CD14-positive monocyte (primary cell): Measurements from ENCODE around the gene ALKAL2. TPM values are rescaled to one million over a fixed set of nuclear protein-coding genes. Genes with fewer than 3 reads are reported as not detected.

Source experiments
- DNase-seq, 3 donors: peaks; one replicate each; pipeline ENCODE4 v3.0.0-alpha.2; 2011 to 2022
- H2AFZ ChIP-seq: 2 replicates; pipeline ENCODE4 v1.6.0; 2012; ENCODE audit warnings: mild to moderate bottlenecking, low read depth, low read length, inconsistent platforms; ENCODE audit not compliant: insufficient read depth, poor library complexity, severe bottlenecking
- H3K27ac ChIP-seq, 2 donors: 1 replicate in 1 of 2; 2 replicates in 1 of 2; pipeline ENCODE4 v1.5.1; 2012 to 2013; ENCODE audit warnings: low read length in 2 of 2, control low read depth in 1 of 2, inconsistent platforms in 1 of 2, low read depth in 1 of 2, mild to moderate bottlenecking in 1 of 2
- H3K27me3 ChIP-seq, 2 donors: one replicate each; pipeline versions ENCODE4 v1.6.0 to v1.6.1; 2011 to 2013; ENCODE audit warnings: low read length in 2 of 2; ENCODE audit not compliant: control insufficient read depth in 2 of 2, insufficient read depth in 2 of 2
- H3K36me3 ChIP-seq, 2 donors: replicated peaks in 1 of 2; 1 replicate in 1 of 2; 2 replicates in 1 of 2; pipeline versions ENCODE4 v1.5.1 to v1.6.1; 2012 to 2013; ENCODE audit warnings: low read length in 2 of 2, control low read depth in 1 of 2, inconsistent platforms in 1 of 2, mild to moderate bottlenecking in 1 of 2; ENCODE audit not compliant: insufficient read depth in 2 of 2, control insufficient read depth in 1 of 2
- H3K4me1 ChIP-seq, 2 donors: 1 replicate in 1 of 2; 2 replicates in 1 of 2; pipeline versions ENCODE4 v1.5.1 to v1.6.1; 2012 to 2013; ENCODE audit warnings: low read length in 2 of 2, control low read depth in 1 of 2, inconsistent platforms in 1 of 2, mild to moderate bottlenecking in 1 of 2, moderate library complexity in 1 of 2; ENCODE audit not compliant: insufficient read depth in 2 of 2, control insufficient read depth in 1 of 2
- H3K4me2 ChIP-seq: replicated peaks from 2 replicates; pipeline ENCODE3; 2012; ENCODE audit warnings: low read length, moderate library complexity, mild to moderate bottlenecking; ENCODE audit not compliant: poor library complexity, severe bottlenecking; ENCODE audit errors: extremely low read depth
- H3K4me3 ChIP-seq, 3 experiments: fragments of 200-600 bp in 1 of 3; sonication (generic) in 1 of 3; replicated peaks in 1 of 3; 1 replicate in 2 of 3; 2 replicates in 1 of 3; pipeline ENCODE4 v1.5.1; 2011 to 2013; ENCODE audit warnings: low read length in 3 of 3, mild to moderate bottlenecking in 3 of 3, control low read depth in 2 of 3, low read depth in 2 of 3, inconsistent platforms in 1 of 3, moderate library complexity in 1 of 3
- H3K79me2 ChIP-seq: 2 replicates; pipeline ENCODE4 v1.6.0; 2012; ENCODE audit warnings: mild to moderate bottlenecking, control low read depth, inconsistent platforms, low read length, moderate library complexity; ENCODE audit not compliant: insufficient read depth
- H3K9ac ChIP-seq: 2 replicates; pipeline ENCODE4 v1.6.0; 2017; ENCODE audit warnings: low read length, mild to moderate bottlenecking; ENCODE audit not compliant: insufficient read depth, poor library complexity, severe bottlenecking
- H3K9me3 ChIP-seq, 2 donors: replicated peaks in 1 of 2; 1 replicate in 1 of 2; 2 replicates in 1 of 2; pipeline versions ENCODE4 v1.5.1 to v1.6.1; 2012 to 2013; ENCODE audit warnings: low read length in 2 of 2, control low read depth in 1 of 2; ENCODE audit not compliant: control insufficient read depth in 1 of 2, insufficient read depth in 1 of 2
- H4K20me1 ChIP-seq: 2 replicates; pipeline ENCODE4 v1.6.0; 2012; ENCODE audit warnings: mild to moderate bottlenecking, low read length, control low read depth, moderate library complexity; ENCODE audit not compliant: insufficient read depth
- H3K27ac Mint-ChIP-seq, 7 donors: one replicate each; pipeline ENCODE4 v1.8.0; 2020; ENCODE audit warnings: mild to moderate bottlenecking in 7 of 7, mixed read lengths in 7 of 7, moderate library complexity in 6 of 7, inconsistent platforms in 2 of 7
- H3K27me3 Mint-ChIP-seq, 3 donors: one replicate each; pipeline ENCODE4 v1.8.0; 2021 to 2022; ENCODE audit warnings: low read depth in 3 of 3, mild to moderate bottlenecking in 3 of 3, mixed read lengths in 3 of 3, moderate library complexity in 3 of 3, inconsistent platforms in 1 of 3
- H3K36me3 Mint-ChIP-seq, 2 donors: one replicate each; pipeline ENCODE4 v1.8.0; 2020; ENCODE audit warnings: mixed read lengths in 2 of 2, inconsistent platforms in 1 of 2, mild to moderate bottlenecking in 1 of 2
- H3K4me1 Mint-ChIP-seq: one replicate; pipeline ENCODE4 v1.8.0; 2020; ENCODE audit warnings: mild to moderate bottlenecking, mixed read lengths
- H3K4me3 Mint-ChIP-seq, 2 donors: one replicate each; pipeline ENCODE4 v1.8.0; 2020; ENCODE audit warnings: mild to moderate bottlenecking in 2 of 2, mixed read lengths in 2 of 2, moderate library complexity in 1 of 2
- H3K9me3 Mint-ChIP-seq, 7 donors: one replicate each; pipeline ENCODE4 v1.8.0; 2020 to 2022; ENCODE audit warnings: mixed read lengths in 7 of 7, mild to moderate bottlenecking in 6 of 7, moderate library complexity in 6 of 7, inconsistent platforms in 2 of 7
- WGBS: methylation state at CpG from one replicate; pipeline ENCODE4 v1.1.5; 2013; ENCODE audit warnings: missing lambda C conversion rate; ENCODE audit not compliant: insufficient coverage; 5-methylcytosine and 5-hydroxymethylcytosine counted together
- intact Hi-C, 2 donors: fragments of 100-400 bp; cut with micrococcal nuclease; formaldehyde crosslinking; loops; one replicate each; pipeline versions ENCODE4 v1.15.0 to v1.15.1; 2023
- polyA plus RNA-seq, 3 donors: library from polyadenylated mRNA; depleted of rRNA in 1 of 3; unstranded in 2 of 3; stranded (reverse) in 1 of 3; fragments of 300-500 nt in 2 of 3; fragments of >200 nt in 1 of 3; fragmentation: Illumina TruSeq in 2 of 3; gene quantifications; 1 replicate in 2 of 3; 2 replicates in 1 of 3; pipeline ENCODE4 v1.2.3, GENCODE V29; 2012 to 2021
- TF ChIP-seq, protein P1 (sequence below): fragments of 200-600 bp; IDR thresholded peaks from one replicate; pipeline ENCODE4 v1.8.0; 2022; ENCODE audit warnings: antibody characterized with exemption, mild to moderate bottlenecking

The ALKAL2 gene
- polyA plus RNA-seq, 3 donors, result not detected

- Histone ChIP-seq H3K9ac (no peak overlapping the region), H3K79me2 (no peaks in the 10 kb centered on the region), H2AFZ (no peak overlapping the region), H3K4me1 (peaks cover 0 to 13% of the 10 kb centered on the region in 2 donors), H4K20me1 (no peaks in the 10 kb centered on the region), H3K4me3 (no peak overlapping the region), H3K36me3 (peaks cover 16 to 18% of the 10 kb centered on the region in 2 donors), H3K27ac (no peak overlapping the region), H3K27me3 (peaks cover 34 to 46% of the 10 kb centered on the region in 2 donors), H3K9me3 (peaks cover 0 to 20% of the 10 kb centered on the region in 2 donors), H3K4me2 (no peak overlapping the region)
- H3K4me1 Mint-ChIP-seq, result peaks cover 8% of the 10 kb centered on the region
- peaks cover 0 to 5% (median 0%) of the 10 kb centered on the region in 7 donors for H3K9me3 Mint-ChIP-seq
- peaks cover 34 to 52% (median 34%) of the 10 kb centered on the region in 3 donors for H3K27me3 Mint-ChIP-seq
- WGBS, result no CpG with 5 or more reads among the region's 1 CpG
- DNase-seq, result no peak
- H3K27ac Mint-ChIP-seq, result no peak overlapping the region
- intact Hi-C loops, result loop anchor here in 1 of 2 donors (5.0 kb wide), 1 partner anchor 178 kb away; no protein-coding TSS in a partner anchor
- H3K36me3 Mint-ChIP-seq, result peaks cover 25 to 29% of the 10 kb centered on the region in 2 donors
- TF ChIP-seq, protein P1, sequence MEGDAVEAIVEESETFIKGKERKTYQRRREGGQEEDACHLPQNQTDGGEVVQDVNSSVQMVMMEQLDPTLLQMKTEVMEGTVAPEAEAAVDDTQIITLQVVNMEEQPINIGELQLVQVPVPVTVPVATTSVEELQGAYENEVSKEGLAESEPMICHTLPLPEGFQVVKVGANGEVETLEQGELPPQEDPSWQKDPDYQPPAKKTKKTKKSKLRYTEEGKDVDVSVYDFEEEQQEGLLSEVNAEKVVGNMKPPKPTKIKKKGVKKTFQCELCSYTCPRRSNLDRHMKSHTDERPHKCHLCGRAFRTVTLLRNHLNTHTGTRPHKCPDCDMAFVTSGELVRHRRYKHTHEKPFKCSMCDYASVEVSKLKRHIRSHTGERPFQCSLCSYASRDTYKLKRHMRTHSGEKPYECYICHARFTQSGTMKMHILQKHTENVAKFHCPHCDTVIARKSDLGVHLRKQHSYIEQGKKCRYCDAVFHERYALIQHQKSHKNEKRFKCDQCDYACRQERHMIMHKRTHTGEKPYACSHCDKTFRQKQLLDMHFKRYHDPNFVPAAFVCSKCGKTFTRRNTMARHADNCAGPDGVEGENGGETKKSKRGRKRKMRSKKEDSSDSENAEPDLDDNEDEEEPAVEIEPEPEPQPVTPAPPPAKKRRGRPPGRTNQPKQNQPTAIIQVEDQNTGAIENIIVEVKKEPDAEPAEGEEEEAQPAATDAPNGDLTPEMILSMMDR, result no peak
- peak overlapping the region in 1 of 2 donors; percentile 36 for H3K4me3 Mint-ChIP-seq
These were observed 2.4 kb downstream of the ALKAL2 start for GRCh38 chr2:285531-285930.

DNA sequence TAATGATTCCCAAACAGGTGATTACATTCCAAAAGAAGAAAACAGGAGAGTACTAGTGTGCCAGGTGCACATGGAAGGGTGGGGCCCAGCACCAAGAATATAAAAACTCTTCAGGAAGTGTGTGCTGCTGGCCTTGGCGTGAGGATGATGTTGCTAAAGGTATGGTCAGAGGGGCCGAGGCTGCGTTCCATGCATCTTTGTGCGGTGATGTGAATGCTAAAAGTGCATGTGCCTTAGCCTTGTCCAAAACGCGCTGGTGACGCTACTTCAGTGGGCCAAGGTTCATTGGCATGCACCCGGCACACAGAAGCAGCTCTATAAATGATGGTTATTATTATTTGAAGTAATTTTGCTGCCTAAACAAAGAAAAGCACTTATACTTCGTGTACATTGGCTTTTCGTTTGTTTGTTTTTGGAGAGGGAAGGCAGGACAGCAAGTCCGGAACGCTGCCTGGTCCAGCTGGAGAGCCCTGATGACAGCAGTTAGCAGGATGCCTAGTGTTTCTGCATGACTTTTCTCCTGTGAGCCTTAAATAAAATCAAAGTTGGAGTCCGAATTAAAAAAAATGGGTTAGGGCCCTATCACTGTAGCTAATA lies 2.9 kb downstream of the ALKAL2 start:
- peaks cover 0 to 4% (median 0%) of the 10 kb centered on the region in 7 donors for H3K9me3 Mint-ChIP-seq
- peaks cover 0 to 10% of the 10 kb centered on the region in 2 donors for H3K4me1 ChIP-seq
- H3K36me3 ChIP-seq, result peaks cover 21 to 24% of the 10 kb centered on the region in 2 donors
- peaks cover 6% of the 10 kb centered on the region for H3K4me1 Mint-ChIP-seq
- H3K79me2 ChIP-seq, result no peaks in the 10 kb centered on the region
- TF ChIP-seq, protein P1, result no peak
- H2AFZ ChIP-seq, result no peak overlapping the region
- intact Hi-C loops, result loop anchor here in 1 of 2 donors (5.0 kb wide), 1 partner anchor 178 kb away; no protein-coding TSS in a partner anchor
- peaks cover 29 to 40% of the 10 kb centered on the region in 2 donors for H3K27me3 ChIP-seq
- peaks cover 0 to 17% of the 10 kb centered on the region in 2 donors for H3K9me3 ChIP-seq
- H3K27ac Mint-ChIP-seq, result no peak overlapping the region
- H4K20me1 ChIP-seq, result no peaks in the 10 kb centered on the region
- H3K4me3 ChIP-seq, result no peak overlapping the region
- H3K27ac ChIP-seq, result no peak overlapping the region
- WGBS, result 93% methylated on average over 10 of the region's 13 CpGs
- H3K9ac ChIP-seq, result no peak overlapping the region
- no peak overlapping the region for H3K4me2 ChIP-seq
- H3K27me3 Mint-ChIP-seq, result peaks cover 28 to 47% (median 30%) of the 10 kb centered on the region in 3 donors
- peaks cover 28 to 31% of the 10 kb centered on the region in 2 donors for H3K36me3 Mint-ChIP-seq
- H3K4me3 Mint-ChIP-seq, result peak overlapping the region in 1 of 2 donors; percentile 21
- DNase-seq, result no peak
